GM19099 (cell line): ENCODE measurements around the gene CRISP2.

Source experiments
- POLR2A ChIP-seq: IDR thresholded peaks from 3 replicates; pipeline ENCODE4 v1.6.1; 2011; ENCODE audit warnings: low read depth; ENCODE audit not compliant: insufficient read length; ENCODE audit errors: extremely low read depth

Gene CRISP2

DNA sequence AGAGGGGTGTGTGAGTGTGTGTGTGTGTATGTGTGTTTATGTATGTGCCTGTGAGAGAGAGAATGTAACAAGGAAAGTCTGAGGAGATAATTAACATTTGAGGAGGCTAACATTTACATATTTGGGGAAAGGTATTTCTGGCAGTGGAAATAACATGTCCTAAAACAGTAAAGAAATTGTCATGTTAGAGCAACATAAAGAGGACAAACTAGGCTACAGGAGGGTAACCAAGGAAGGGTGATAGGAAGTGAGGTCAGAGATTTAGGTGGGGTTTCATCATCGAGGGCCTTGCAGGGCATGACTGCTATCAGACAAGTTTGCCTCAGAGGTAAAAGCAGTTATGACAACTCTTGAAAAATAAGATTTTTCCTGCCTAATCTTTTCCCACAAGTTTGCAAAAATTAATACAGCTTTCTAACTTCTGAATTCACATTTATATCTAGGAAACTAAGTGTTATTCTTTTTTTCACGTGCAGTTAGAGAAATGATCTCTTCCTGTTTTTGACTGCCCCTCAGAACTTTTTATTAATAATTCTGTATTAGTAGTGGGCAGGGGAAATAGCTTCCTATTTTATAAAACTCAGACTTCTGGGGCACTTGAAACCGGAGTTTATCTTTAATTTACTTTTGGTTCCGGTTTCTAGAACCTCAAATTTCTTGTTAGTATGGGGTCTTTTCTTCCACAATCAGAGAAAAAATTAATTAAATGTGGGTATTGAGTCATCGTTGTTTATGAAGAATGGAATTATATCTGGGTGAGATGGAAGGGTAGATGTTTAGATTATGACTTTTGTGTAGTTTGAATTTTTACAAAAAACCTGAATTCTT is 46.2 kb downstream of the CRISP2 start:
- no peak for TF ChIP-seq POLR2A

DNA sequence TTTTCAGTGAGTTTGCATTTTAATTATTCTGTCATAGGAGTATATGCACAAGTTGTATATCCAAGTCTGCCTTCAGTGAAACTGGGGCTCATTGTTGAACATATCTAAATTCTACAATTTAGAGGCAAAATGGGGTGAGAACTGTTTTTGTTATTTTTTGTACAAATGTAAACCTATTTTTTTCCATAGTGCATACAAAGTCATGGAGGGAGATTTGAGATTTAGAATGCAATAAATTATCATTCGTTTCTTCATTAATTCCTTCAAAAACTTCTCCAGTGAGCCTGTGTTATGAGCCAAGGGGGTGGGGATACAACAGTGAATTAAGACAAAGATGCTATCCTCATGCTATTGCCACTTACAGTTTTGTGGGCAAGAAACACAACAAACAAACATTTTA is 46.9 kb downstream of the CRISP2 start:
- no peak for TF ChIP-seq POLR2A

DNA sequence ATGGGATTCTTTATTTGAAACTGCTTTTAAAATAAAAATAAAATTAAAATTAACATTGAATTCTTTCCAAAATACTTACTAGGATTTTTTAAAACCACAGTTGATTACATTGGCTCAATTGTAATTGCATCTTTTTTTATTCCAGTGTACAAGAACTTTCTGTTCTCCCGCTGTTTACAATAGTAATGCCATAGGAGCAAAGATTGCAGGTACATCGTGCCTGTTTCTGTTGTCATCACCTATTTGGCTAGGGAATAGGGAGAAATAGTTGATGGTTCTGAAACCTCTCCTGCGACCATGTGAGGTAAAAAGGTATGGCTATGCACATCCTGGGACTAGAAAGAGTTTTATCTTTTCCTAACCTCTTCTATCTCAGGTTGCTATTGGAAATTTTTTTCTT is 48.5 kb downstream of the CRISP2 start:
- TF ChIP-seq POLR2A = no peak

DNA sequence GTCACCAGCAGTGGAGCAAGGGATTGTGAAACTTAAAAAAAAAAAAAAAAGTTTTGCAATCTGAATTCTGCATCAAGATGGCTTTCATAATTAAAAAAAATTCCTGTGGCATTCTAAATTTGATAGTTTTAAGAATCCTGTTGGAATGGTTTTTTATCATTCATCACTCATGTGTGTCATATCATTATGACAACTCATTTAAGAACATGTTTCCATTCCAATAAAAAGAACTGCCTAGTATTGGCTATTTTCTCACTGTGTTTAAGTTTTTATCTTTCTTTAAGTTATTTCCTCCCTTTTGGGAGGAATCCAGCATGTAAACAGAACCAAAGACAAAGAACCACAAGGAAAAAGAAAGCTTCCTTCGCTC is 50.5 kb downstream of the CRISP2 start:
- TF ChIP-seq POLR2A = no peak

DNA sequence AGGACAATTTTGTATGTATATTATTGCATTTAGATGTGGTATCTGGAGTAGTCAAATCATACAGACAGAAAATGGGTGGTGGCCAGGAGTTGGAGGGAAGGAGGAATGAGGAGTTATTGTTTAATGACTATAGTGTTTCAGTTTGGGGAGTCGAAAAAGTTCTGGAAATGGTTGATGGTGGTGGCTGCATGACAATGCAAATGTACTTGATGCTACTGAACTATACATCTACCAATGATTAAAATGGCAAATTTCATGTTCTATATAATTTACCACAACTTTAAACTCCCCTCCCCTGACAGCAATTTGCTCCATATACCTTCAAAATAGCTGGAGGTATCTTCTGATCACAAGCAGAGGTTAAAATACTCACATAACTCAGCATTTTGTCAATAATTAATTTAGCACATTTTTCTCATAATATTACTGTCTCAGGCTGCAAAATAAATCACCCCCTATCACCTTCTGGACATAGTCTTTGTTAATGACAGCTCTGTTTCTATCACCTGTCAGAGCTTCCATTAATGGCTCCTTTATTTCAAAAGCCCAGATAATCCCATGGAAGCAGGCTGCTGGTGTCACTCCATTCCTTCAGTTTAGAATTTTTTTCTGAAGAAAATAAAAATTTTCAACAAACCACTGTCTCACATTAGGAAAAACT is 51.0 kb downstream of the CRISP2 start:
- no peak for TF ChIP-seq POLR2A

DNA sequence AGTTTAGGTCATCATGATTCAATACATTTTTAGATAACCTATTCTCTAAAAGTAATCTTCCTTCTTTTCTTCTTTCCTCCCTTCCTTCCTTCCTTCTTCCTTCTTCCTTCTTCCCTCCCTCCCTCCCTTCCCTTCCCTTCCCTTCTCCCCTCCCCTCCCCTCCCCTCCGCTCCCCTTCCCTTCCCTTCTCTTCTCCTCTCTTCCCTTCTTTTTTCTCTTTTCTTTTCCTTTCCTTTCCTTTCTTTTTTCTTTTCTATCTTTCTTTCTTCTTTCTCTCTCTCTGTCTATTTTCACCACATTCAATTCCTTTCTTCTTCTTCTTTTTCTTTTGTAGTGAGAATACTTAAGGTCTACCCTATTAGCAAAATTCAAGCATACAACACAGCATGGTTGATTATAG is 59.4 kb downstream of the CRISP2 start:
- TF ChIP-seq POLR2A = no peak

DNA sequence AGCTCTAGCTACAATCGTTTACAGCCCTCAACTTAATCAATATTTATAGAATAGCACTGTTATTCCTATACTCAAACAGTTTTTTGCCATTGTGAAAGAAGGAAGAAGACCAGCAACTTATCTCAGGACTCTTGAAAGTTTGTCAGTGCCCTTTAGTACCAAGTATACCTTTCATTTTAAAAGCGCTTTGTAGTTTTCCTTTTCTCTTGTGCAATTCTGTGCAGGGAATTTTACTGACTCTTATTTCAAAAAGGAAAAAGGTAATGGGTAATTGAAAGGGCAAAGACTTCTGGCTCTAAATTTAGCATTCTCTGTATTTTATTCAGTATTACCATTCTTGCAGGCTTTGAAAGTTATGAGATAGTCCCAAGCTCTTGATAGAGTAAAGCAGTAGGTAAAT is 59.9 kb downstream of the CRISP2 start:
- TF ChIP-seq POLR2A = no peak

DNA sequence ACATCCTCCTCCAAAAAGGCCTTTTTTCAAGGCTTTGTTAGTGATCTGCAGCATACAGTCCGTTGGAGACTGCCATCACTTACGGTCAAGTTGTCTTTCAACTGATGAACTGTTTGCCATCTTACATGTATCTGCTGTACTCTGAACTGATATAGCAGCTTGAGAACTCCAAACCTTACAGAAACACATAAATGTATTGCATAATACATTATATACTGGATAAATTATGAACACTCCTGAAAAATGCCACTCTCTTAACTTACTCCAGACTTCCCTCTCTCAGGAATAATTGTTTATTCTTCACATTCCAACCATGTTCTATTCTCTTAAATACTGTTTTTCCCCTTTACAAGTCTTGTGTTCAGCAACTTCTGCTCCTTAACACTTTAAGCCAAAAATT is 62.1 kb downstream of the CRISP2 start:
- TF ChIP-seq POLR2A = no peak

DNA sequence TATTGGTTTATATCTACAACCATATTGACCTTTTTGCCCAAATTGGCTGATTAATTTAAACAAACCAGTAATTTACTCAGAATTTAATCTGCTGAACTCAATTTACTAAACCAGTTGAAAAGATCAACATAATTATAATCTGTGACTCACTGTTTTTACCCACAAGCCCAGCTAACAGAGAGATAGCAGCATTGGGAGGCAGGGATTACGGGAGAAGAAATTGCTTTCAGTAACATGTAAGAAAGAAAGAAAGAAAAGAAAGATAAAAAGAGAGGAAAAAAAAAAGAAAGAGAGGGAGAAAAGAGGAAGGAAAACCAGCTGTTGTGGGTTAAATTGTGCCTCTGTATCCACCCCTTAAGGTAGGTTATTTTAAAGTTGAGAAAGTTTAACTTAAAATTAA is 63.4 kb downstream of the CRISP2 start:
- no peak for TF ChIP-seq POLR2A

DNA sequence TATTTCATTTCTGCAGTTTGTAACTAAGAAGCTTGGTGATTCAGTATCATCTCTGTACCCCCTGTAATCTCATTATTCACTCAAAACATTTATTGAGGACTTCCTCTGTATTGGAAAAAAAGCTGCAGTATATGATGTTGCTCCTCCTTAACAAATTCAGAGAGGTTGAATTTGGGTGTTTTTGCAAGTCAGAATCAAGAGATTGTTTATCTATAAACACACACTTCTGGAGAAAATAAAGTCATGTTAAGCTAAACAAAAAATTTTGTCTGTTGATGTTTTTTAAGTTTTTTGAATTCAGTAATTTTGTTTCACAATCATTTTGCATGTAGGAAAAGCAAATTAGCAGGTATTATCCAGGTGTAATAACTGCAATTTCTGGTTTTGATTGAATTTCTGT is 65.3 kb downstream of the CRISP2 start:
- TF ChIP-seq POLR2A = no peak

DNA sequence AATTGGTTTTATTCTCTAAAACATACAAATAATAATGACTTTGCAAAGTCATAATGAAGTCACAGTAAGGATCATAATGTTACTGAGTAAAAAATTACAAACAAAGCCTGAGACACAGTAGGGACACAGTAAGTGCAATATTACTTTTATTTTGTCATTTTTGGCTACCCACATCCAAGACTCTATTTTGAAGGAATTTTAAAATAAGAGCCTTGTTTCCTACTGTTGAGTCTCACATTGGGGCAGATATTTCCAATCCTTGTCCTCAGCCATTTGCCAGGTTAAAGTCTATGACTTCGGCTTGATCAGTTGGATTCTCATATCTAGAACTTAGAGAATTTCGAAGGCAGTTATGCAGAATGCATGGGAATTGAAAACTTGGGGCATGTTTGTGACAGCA is 65.9 kb downstream of the CRISP2 start:
- TF ChIP-seq POLR2A = no peak

DNA sequence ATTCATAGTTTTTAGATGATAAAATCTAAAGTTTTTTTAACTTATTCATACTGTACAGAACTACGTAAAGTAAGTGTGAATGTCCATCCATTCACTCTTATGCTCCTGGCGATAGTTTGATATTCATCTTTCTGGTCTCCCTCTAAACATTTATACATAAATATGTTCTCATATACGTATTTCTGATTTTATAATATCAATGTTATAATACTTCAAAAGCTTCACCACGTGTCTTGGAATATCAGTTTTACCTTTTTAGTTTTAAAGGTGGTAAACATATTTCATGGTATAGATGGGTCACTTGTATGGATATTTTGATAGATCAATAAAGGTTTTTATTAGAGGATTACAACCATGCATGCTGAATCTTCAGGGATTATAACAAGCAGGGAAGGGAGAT is 66.4 kb downstream of the CRISP2 start:
- TF ChIP-seq POLR2A = no peak

DNA sequence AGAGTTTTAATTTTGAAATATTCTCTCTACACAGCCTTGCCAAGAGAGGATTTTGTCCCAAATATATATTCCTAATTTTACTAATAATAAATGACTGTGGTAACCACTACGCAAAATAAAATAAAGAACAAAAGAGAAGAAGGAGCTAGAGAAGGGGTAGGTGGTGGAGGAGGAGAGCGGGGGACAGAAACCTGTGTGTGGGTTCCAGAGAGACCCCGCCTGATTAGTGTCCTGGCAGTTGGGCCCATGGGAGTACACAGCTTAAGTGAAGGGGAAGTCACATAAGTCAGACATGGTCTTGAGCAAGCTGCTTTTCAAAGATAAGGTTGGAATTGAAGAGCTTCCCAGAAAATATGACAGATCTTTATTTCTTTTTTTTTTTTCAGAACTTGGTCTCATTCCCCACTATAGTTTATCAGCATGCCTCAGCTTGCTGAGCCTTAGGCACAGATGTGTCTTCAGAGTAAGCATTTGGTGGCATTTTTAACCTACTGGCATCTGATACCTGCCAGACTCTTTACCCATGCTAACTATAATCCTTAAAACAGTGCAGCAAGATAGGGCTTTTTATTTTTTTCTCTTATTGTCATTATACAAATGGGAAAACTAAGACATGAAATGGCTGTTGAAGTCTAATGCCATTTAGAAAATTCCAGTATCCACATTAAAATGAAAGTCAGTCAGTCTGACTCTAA is 67.1 kb downstream of the CRISP2 start:
- no peak for TF ChIP-seq POLR2A

DNA sequence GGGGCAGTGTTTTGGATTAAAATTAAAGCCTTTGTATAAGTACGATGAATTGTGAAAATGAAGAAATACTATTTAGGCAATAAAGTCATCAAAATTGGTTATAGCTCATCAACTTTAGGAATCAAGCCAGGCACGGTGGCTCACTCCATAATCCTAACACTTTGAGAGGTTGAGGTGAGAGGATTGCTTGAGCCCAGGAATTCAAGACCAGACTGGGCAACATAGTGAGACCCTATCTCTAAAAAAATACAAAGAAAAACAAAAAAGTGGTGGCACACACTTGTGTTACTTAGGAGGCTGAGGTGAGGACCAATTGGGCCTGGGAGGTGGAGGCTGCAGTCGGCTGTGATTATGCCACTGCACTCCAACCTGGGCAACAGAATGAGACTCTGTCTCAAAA is 68.2 kb downstream of the CRISP2 start:
- TF ChIP-seq POLR2A = no peak
